Stomach (tissue), 9 donors: ENCODE measurements around the gene TNRC6C. TPM values are rescaled to one million over a fixed set of nuclear protein-coding genes. Genes with fewer than 3 reads are reported as not detected.

ENCODE experiments used
- DNase-seq, 2 donors: peaks; one replicate each; pipeline versions ENCODE4 v3.0.0 to v3.0.0-alpha.2; 2013 to 2019
- H3K27ac ChIP-seq, 5 donors: fragments of 200-600 bp in 4 of 5; sonication (generic) in 4 of 5; one replicate each; pipeline ENCODE4 v1.5.1; 2013 to 2019; ENCODE audit warnings: mild to moderate bottlenecking in 1 of 5, moderate library complexity in 1 of 5
- H3K27me3 ChIP-seq, 3 donors: fragments of 200-600 bp; sonication (generic); one replicate each; pipeline ENCODE4 v1.5.1; 2017 to 2019; ENCODE audit warnings: mixed run types in 1 of 3
- H3K36me3 ChIP-seq, 4 donors: fragments of 200-600 bp; sonication (generic); 1 replicate in 3 of 4; 2 replicates in 1 of 4; pipeline ENCODE4 v1.5.1; 2016 to 2019
- H3K4me1 ChIP-seq, 4 donors: fragments of 200-600 bp; sonication (generic); one replicate each; pipeline ENCODE4 v1.5.1; 2016 to 2019
- H3K4me3 ChIP-seq, 4 donors: fragments of 200-600 bp; sonication (generic) in 3 of 4; one replicate each; pipeline ENCODE4 v1.5.1; 2016 to 2019; ENCODE audit warnings: mild to moderate bottlenecking in 1 of 4
- H3K9me3 ChIP-seq, 4 donors: fragments of 200-600 bp; sonication (generic); one replicate each; pipeline ENCODE4 v1.5.1; 2016 to 2019
- CTCF ChIP-seq, 7 experiments: fragments of 450-650 bp in 4 of 7; fragments of 200-600 bp in 3 of 7; sonication (generic) in 3 of 7; IDR thresholded peaks; one replicate each; pipeline ENCODE4 v1.5.1; 2016 to 2019; ENCODE audit warnings: antibody characterized with exemption in 7 of 7, control low read depth in 2 of 7, mild to moderate bottlenecking in 1 of 7
- EP300 ChIP-seq: sonication (generic); formaldehyde crosslinking; IDR thresholded peaks from one replicate; pipeline ENCODE4 v1.6.1; 2017; ENCODE audit warnings: antibody characterized with exemption
- POLR2A ChIP-seq, 4 donors: fragments of 450-650 bp; IDR thresholded peaks; one replicate each; pipeline ENCODE4 v1.6.1; 2016; ENCODE audit warnings: antibody characterized with exemption in 4 of 4, control low read depth in 2 of 4, mild to moderate bottlenecking in 1 of 4, moderate library complexity in 1 of 4
- POLR2AphosphoS5 ChIP-seq, 3 donors: sonication (generic); formaldehyde crosslinking; IDR thresholded peaks; one replicate each; pipeline ENCODE4 v1.6.1; 2016; ENCODE audit warnings: antibody characterized with exemption in 3 of 3
- WGBS, 5 donors: extraction: QIAGEN DNeasy Blood & Tissue Kit in 3 of 5; methylation state at CpG; one replicate each; pipeline versions ENCODE4 v1.1.5 to v1.1.7; 2013 to 2018; 5-methylcytosine and 5-hydroxymethylcytosine counted together
- intact Hi-C: fragments of 100-400 bp; cut with DNase I; formaldehyde crosslinking; loops from one replicate; pipeline ENCODE4 v1.15.1; 2023; ENCODE audit warnings: low total_unique reads
- polyA plus RNA-seq, 3 donors: library from polyadenylated mRNA; stranded (reverse); fragments of 200-250 nt; gene quantifications; one replicate each; pipeline ENCODE4 v1.2.3, GENCODE V29; 2013
- total RNA-seq, 5 donors: library from RNA; depleted of rRNA; stranded (reverse); fragments of >200 nt; gene quantifications; one replicate each; pipeline versions ENCODE4 v1.1.0 to v1.2.3, GENCODE V29; 2014 to 2016
- donor health status: healthy with polysubstance abuse.
- donor health status: Bipolar disorder and iron deficiency.
- donor health status: healthy.

The TNRC6C gene
- total and polyA plus RNA-seq, 8 donors: 0.92 to 64.8 (median 9.6) TPM

DNA sequence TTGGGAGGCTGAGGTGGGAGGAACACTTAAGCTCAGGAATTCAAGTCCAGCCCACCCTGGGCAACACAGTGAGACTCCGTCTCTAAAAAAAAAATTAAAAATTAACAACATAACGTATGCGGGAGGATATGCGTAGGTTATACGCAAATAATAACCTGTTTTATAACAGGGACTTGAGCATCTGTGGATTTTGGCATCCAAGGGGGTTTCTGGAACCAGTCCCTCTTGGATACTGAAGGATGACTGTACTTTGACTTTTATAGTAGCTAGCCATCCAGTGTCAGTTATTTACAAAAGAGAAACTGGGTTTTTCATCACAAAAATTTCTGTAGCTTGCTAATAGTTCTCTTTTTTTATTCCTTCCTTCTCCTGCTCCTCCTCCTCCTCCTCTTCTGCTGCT lies 64.5 kb downstream of the TNRC6C start:
- TF ChIP-seq POLR2AphosphoS5 (IDR thresholded peaks at IDR 0.05) (no peak), EP300 (no peak), POLR2A (IDR thresholded peaks at IDR 0.05) (no peak), CTCF (IDR thresholded peaks at IDR 0.05) (no peak)

DNA sequence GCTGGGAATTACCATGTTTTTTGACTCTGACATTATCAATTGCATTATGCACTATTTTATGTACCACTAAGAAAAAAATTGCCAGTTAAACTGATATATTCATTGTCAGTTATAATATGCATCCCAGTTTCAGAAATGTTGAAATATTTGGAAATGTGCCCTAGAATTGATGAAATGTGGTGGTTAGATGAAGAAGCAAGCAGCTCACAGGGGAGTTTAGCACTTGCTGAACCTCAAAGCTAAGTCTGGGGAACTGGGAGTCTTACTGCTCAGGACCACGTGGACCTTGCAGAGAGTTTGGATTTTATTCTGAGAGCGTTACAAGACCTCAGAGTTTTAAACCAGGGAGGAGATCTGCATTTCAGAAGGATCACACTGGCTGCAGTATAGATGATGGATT lies 67.9 kb downstream of the TNRC6C start:
- H3K36me3 ChIP-seq: peaks cover 0 to 7% (median 4%) of the 10 kb centered on the region in 4 donors
- no peaks in the 10 kb centered on the region for H3K27me3 ChIP-seq
- no peak overlapping the region for H3K4me3 ChIP-seq
- H3K4me1 ChIP-seq: peaks cover 0 to 13% (median 5%) of the 10 kb centered on the region in 4 donors
- 90 to 96% (median 91%) methylated on average over 2 of the region's 2 CpGs for WGBS, 5 donors
- no peaks in the 10 kb centered on the region for H3K9me3 ChIP-seq
- no peak for DNase-seq
- TF ChIP-seq CTCF (IDR thresholded peaks at IDR 0.05) (no peak), POLR2AphosphoS5 (IDR thresholded peaks at IDR 0.05) (no peak), EP300 (no peak), POLR2A (IDR thresholded peaks at IDR 0.05) (no peak)
- intact Hi-C loops: no loop called here
- H3K27ac ChIP-seq: no peak overlapping the region

More for the DNA sequence above, 64.5 kb downstream of the TNRC6C start:
- Histone ChIP-seq H3K27ac (no peak overlapping the region), H3K4me1 (peaks cover 0 to 24% (median 12%) of the 10 kb centered on the region in 4 donors), H3K36me3 (peaks cover 0 to 4% (median 0%) of the 10 kb centered on the region in 4 donors), H3K27me3 (no peaks in the 10 kb centered on the region), H3K9me3 (no peaks in the 10 kb centered on the region), H3K4me3 (no peak overlapping the region)
- DNase-seq: no peak
- intact Hi-C loops: no loop called here
- WGBS, 5 donors: 84 to 97% (median 94%) methylated on average over 5 of the region's 5 CpGs

DNA sequence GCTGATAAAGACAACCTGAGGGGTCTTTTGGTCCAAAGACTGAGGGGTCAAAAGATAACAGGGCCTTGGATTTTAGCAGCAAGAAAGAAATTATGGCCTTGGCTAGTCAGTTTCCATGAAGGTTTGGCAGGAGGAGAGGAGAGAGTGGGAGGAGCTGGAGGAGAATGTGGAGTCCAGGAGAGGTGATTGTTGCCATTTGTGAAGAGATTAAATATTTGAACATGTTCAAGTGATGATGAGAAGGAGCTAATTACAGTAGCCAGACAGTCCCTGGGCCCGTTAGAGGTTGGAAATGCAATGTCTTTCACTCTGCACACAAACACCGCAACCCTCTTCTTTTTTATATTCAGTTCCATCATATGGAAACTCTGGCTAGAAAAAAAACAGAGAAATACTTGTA lies 68.6 kb downstream of the TNRC6C start:
- H3K4me3 ChIP-seq: no peak overlapping the region
- H3K27me3 ChIP-seq: no peaks in the 10 kb centered on the region
- TF ChIP-seq CTCF (IDR thresholded peaks at IDR 0.05) (no peak), POLR2AphosphoS5 (IDR thresholded peaks at IDR 0.05) (no peak), EP300 (no peak), POLR2A (IDR thresholded peaks at IDR 0.05) (no peak)
- no peaks in the 10 kb centered on the region for H3K9me3 ChIP-seq
- H3K36me3 ChIP-seq: peaks cover 0 to 15% (median 11%) of the 10 kb centered on the region in 4 donors
- H3K4me1 ChIP-seq: peaks cover 0 to 13% (median 5%) of the 10 kb centered on the region in 4 donors
- 73 to 84% (median 81%) methylated on average over 2 of the region's 2 CpGs for WGBS, 5 donors
- intact Hi-C loops: no loop called here
- DNase-seq: no peak
- H3K27ac ChIP-seq: no peak overlapping the region

- intact Hi-C loops: no loop called here
- DNase-seq: no peak
- no peak for TF ChIP-seq EP300
- TF ChIP-seq POLR2AphosphoS5 (IDR thresholded peaks at IDR 0.05): no peak
- TF ChIP-seq CTCF (IDR thresholded peaks at IDR 0.05): no peak
- TF ChIP-seq POLR2A (IDR thresholded peaks at IDR 0.05): no peak
- 48 to 68% (median 57%) methylated on average over 1 of the region's 1 CpG for WGBS, 5 donors
- H3K27ac ChIP-seq: no peak overlapping the region
- peaks cover 8 to 37% (median 27%) of the 10 kb centered on the region in 4 donors for H3K36me3 ChIP-seq
- no peaks in the 10 kb centered on the region for H3K9me3 ChIP-seq
- H3K27me3 ChIP-seq: no peaks in the 10 kb centered on the region
- no peak overlapping the region for H3K4me3 ChIP-seq
- H3K4me1 ChIP-seq: peaks cover 0 to 15% (median 5%) of the 10 kb centered on the region in 4 donors
Observed at GRCh38 chr17:78029697-78030096, 71.2 kb downstream of the TNRC6C start.
